Loucy (cell line): ENCODE measurements around the gene STK32C.
A peak's percentile ranks its signal among the peaks of the same experiment; 100 is the strongest.
"Not testable (repeated sequence)": the region's sequence is repeated elsewhere in the genome, so short reads cannot be mapped to it uniquely, and the experiment has no call there.

Experiments
- H2AFZ ChIP-seq: fragments of 200-600 bp; sonication (generic); 2 replicates; pipeline ENCODE4 v1.6.0; 2016; ENCODE audit warnings: antibody characterized with exemption, mild to moderate bottlenecking, low read length, moderate library complexity
- H3F3A ChIP-seq: fragments of 200-600 bp; 2 replicates; pipeline ENCODE4 v1.6.0; 2016; ENCODE audit warnings: antibody characterized with exemption, low read depth, mild to moderate bottlenecking
- H3K27me3 ChIP-seq: fragments of 200-600 bp; sonication (generic); 2 replicates; pipeline ENCODE4 v1.6.1; 2014; ENCODE audit warnings: low read length, mild to moderate bottlenecking; ENCODE audit not compliant: insufficient read depth, poor library complexity, severe bottlenecking
- H3K36me3 ChIP-seq: fragments of 200-600 bp; sonication (generic); 2 replicates; pipeline ENCODE4 v1.6.1; 2016; ENCODE audit warnings: low read length; ENCODE audit not compliant: insufficient read depth
- H3K4me1 ChIP-seq: fragments of 200-600 bp; sonication (generic); 2 replicates; pipeline ENCODE4 v1.5.1; 2014; ENCODE audit warnings: low read length, mild to moderate bottlenecking; ENCODE audit not compliant: insufficient read depth, poor library complexity, severe bottlenecking
- H3K4me2 ChIP-seq: fragments of 200-600 bp; sonication (generic); 2 replicates; pipeline ENCODE4 v1.6.0; 2014; ENCODE audit warnings: antibody characterized with exemption, low read length, low read depth, mild to moderate bottlenecking; ENCODE audit not compliant: poor library complexity, severe bottlenecking
- H3K4me3 ChIP-seq: fragments of 200-600 bp; sonication (generic); 2 replicates; pipeline ENCODE4 v1.5.1; 2014; ENCODE audit warnings: low read length, mild to moderate bottlenecking, mixed read lengths; ENCODE audit not compliant: poor library complexity, severe bottlenecking
- H3K79me2 ChIP-seq: fragments of 200-600 bp; sonication (generic); 2 replicates; pipeline ENCODE4 v1.6.1; 2014; ENCODE audit warnings: low read length; ENCODE audit not compliant: insufficient read depth
- H3K9ac ChIP-seq: fragments of 200-600 bp; sonication (generic); 2 replicates; pipeline ENCODE4 v1.6.0; 2014; ENCODE audit warnings: mild to moderate bottlenecking, low read depth, low read length, moderate library complexity; ENCODE audit not compliant: poor library complexity, severe bottlenecking
- H3K9me2 ChIP-seq: fragments of 200-600 bp; sonication (generic); replicated peaks from 2 replicates; pipeline ENCODE4 v1.6.1; 2016; ENCODE audit warnings: low read depth, low read length, mixed read lengths
- H3K9me3 ChIP-seq: fragments of 200-600 bp; sonication (generic); 2 replicates; pipeline ENCODE4 v1.6.1; 2014; ENCODE audit warnings: mild to moderate bottlenecking, antibody characterized with exemption, low read length, low read depth; ENCODE audit not compliant: insufficient read depth
- H4K20me1 ChIP-seq: fragments of 200-600 bp; sonication (generic); 2 replicates; pipeline ENCODE4 v1.6.0; 2014; ENCODE audit warnings: antibody characterized with exemption, low read length, mild to moderate bottlenecking; ENCODE audit not compliant: insufficient read depth, poor library complexity, severe bottlenecking
- CTCF ChIP-seq: fragments of 200-600 bp; sonication (generic); conservative IDR thresholded peaks from 2 replicates; pipeline ENCODE4 v1.5.1; 2014; ENCODE audit warnings: mild to moderate bottlenecking, antibody characterized with exemption, low read length
- EZH2phosphoT487 ChIP-seq: fragments of 200-600 bp; IDR thresholded peaks from 2 replicates; pipeline ENCODE4 v1.6.1; 2018; ENCODE audit warnings: antibody characterized with exemption, mild to moderate bottlenecking, moderate library complexity, borderline replicate concordance

The STK32C gene

GRCh38 chr10:132222726-132223125, 85.0 kb downstream of the STK32C start:
- Histone ChIP-seq H2AFZ (no peak overlapping the region), H4K20me1 (no peaks in the 10 kb centered on the region), H3K4me2 (no peak overlapping the region), H3K9me2 (no peaks in the 10 kb centered on the region), H3K9me3 (peaks cover 7% of the 10 kb centered on the region; the same call in 1 of the 2 replicates), H3F3A (no peaks in the 10 kb centered on the region), H3K27me3 (no peaks in the 10 kb centered on the region), H3K36me3 (no peaks in the 10 kb centered on the region), H3K79me2 (no peaks in the 10 kb centered on the region), H3K4me3 (no peak overlapping the region), H3K4me1 (no peaks in the 10 kb centered on the region), H3K9ac (no peak overlapping the region)
- TF ChIP-seq EZH2phosphoT487, result no peak
- TF ChIP-seq CTCF, result no peak

GRCh38 chr10:132220996-132221395, 86.8 kb downstream of the STK32C start:
- H3K4me3 ChIP-seq, H3K9me2 ChIP-seq, H3K4me1 ChIP-seq, H4K20me1 ChIP-seq, H3K9ac ChIP-seq, H3K4me2 ChIP-seq, H3K27me3 ChIP-seq, H2AFZ ChIP-seq, H3K36me3 ChIP-seq, H3K9me3 ChIP-seq, H3F3A ChIP-seq, H3K79me2 ChIP-seq: not testable (repeated sequence)

GRCh38 chr10:132220061-132220460, 87.7 kb downstream of the STK32C start:
- Histone ChIP-seq H3K4me3 (no peak overlapping the region), H3K4me1 (no peaks in the 10 kb centered on the region), H2AFZ (no peak overlapping the region), H3K27me3 (no peaks in the 10 kb centered on the region), H3K9me3 (peaks cover 7% of the 10 kb centered on the region; the same call in 1 of the 2 replicates), H4K20me1 (no peaks in the 10 kb centered on the region), H3K9ac (no peak overlapping the region), H3K36me3 (no peaks in the 10 kb centered on the region), H3K4me2 (no peak overlapping the region), H3K79me2 (no peaks in the 10 kb centered on the region), H3K9me2 (no peaks in the 10 kb centered on the region), H3F3A (no peaks in the 10 kb centered on the region)
- TF ChIP-seq CTCF (no peak), EZH2phosphoT487 (no peak)

GRCh38 chr10:132219486-132219885, 88.3 kb downstream of the STK32C start:
- Histone ChIP-seq H3K79me2 (no peaks in the 10 kb centered on the region), H3K4me1 (no peaks in the 10 kb centered on the region), H3K9ac (no peak overlapping the region), H4K20me1 (no peaks in the 10 kb centered on the region), H3K36me3 (no peaks in the 10 kb centered on the region), H3F3A (no peaks in the 10 kb centered on the region), H3K4me2 (no peak overlapping the region), H2AFZ (no peak overlapping the region), H3K9me3 (peaks cover 7% of the 10 kb centered on the region; the same call in 1 of the 2 replicates), H3K4me3 (no peak overlapping the region), H3K27me3 (no peaks in the 10 kb centered on the region), H3K9me2 (no peaks in the 10 kb centered on the region)
- TF ChIP-seq CTCF (peak; percentile 34; the same call in 1 of the 2 replicates), EZH2phosphoT487 (no peak)

- not testable (repeated sequence) for H3K9me2 ChIP-seq, H3K4me3 ChIP-seq, H3F3A ChIP-seq
These were observed 91.3 kb downstream of the STK32C start for GRCh38 chr10:132216441-132216840.

More at GRCh38 chr10:132216441-132216840, 91.3 kb downstream of the STK32C start:
- H3K27me3 ChIP-seq, H3K4me1 ChIP-seq, H3K79me2 ChIP-seq, H2AFZ ChIP-seq, H3K4me2 ChIP-seq, H3K9ac ChIP-seq, H4K20me1 ChIP-seq, H3K9me3 ChIP-seq, H3K36me3 ChIP-seq: not testable (repeated sequence)
